ENCODE measurements around the gene TENM4.

DNA sequence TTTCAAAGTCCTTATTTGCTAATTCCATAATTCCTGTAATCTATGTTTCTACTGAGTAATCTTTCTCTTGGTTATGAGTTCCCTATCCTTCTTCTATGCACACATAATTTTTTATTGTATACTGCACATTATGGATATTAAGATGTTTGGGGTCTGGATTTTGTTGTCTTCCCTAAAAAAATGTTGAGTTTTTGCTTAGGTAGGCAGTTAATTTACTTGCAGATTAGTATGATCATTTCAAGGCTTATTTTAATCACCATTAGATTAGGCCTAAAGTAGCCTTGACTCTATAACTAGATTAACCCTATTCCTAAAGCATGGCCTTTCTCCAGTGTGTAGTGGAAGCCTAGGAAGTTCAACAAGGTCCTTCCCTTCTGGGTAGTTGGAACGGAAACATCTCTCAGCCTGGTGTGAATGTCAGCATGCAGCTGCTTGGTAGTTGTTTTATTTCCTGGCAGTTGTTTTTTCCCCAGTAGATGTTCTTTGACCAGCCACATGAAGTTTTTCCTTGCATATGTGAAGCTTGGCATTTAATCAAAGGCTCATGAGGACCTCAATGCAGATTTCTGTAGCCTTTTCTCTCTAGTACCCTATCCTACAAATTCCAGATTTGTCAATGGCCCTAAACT, 446.9 kb downstream of the TENM4 start:
- TF ChIP-seq, protein P1, sequence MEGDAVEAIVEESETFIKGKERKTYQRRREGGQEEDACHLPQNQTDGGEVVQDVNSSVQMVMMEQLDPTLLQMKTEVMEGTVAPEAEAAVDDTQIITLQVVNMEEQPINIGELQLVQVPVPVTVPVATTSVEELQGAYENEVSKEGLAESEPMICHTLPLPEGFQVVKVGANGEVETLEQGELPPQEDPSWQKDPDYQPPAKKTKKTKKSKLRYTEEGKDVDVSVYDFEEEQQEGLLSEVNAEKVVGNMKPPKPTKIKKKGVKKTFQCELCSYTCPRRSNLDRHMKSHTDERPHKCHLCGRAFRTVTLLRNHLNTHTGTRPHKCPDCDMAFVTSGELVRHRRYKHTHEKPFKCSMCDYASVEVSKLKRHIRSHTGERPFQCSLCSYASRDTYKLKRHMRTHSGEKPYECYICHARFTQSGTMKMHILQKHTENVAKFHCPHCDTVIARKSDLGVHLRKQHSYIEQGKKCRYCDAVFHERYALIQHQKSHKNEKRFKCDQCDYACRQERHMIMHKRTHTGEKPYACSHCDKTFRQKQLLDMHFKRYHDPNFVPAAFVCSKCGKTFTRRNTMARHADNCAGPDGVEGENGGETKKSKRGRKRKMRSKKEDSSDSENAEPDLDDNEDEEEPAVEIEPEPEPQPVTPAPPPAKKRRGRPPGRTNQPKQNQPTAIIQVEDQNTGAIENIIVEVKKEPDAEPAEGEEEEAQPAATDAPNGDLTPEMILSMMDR (IDR thresholded peaks at IDR 0.05) = no peak
- TF ChIP-seq POLR2A (IDR thresholded peaks at IDR 0.05) = no peak

Data from heart left ventricle (tissue), 13 donors.